OCI-LY1 (cell line): ENCODE results near the gene CD2.

Experiments
- H2AFZ ChIP-seq: fragments of 200-600 bp; sonication (generic), shearing (Covaris generic); 2 replicates; pipeline ENCODE4 v1.6.0; 2014; ENCODE audit warnings: antibody characterized with exemption, mild to moderate bottlenecking, low read length
- H3F3A ChIP-seq: fragments of 200-600 bp; sonication (generic), shearing (Covaris generic); 2 replicates; pipeline ENCODE4 v1.6.0; 2014; ENCODE audit warnings: mild to moderate bottlenecking, antibody characterized with exemption, low read length, moderate library complexity; ENCODE audit not compliant: insufficient read depth
- H3K27ac ChIP-seq: fragments of 200-600 bp; sonication (generic); 2 replicates; pipeline ENCODE4 v1.5.1; 2014; ENCODE audit warnings: low read length, mixed run types, mild to moderate bottlenecking, low read depth; ENCODE audit not compliant: poor library complexity, severe bottlenecking
- H3K27me3 ChIP-seq: fragments of 200-600 bp; sonication (generic); 2 replicates; pipeline ENCODE4 v1.6.0; 2014; ENCODE audit warnings: antibody characterized with exemption, mild to moderate bottlenecking, low read length, moderate library complexity; ENCODE audit not compliant: insufficient read depth
- H3K36me3 ChIP-seq: fragments of 200-600 bp; sonication (generic); 2 replicates; pipeline ENCODE4 v1.6.1; 2014; ENCODE audit warnings: mild to moderate bottlenecking, antibody characterized with exemption, low read length, moderate library complexity, mixed read lengths; ENCODE audit not compliant: insufficient read depth
- H3K4me1 ChIP-seq: fragments of 200-600 bp; sonication (generic); 2 replicates; pipeline ENCODE4 v1.5.1; 2014; ENCODE audit warnings: mild to moderate bottlenecking, low read length, moderate library complexity; ENCODE audit not compliant: insufficient read depth, severe bottlenecking
- H3K4me2 ChIP-seq: fragments of 200-600 bp; sonication (generic), shearing (Covaris generic); 2 replicates; pipeline ENCODE4 v1.6.1; 2014; ENCODE audit warnings: low read length
- H3K4me3 ChIP-seq: fragments of 200-600 bp; sonication (generic); 2 replicates; pipeline ENCODE4 v1.5.1; 2014; ENCODE audit warnings: low read length, low read depth, mild to moderate bottlenecking, mixed read lengths; ENCODE audit not compliant: poor library complexity, severe bottlenecking
- H3K79me2 ChIP-seq: fragments of 200-600 bp; shearing (Covaris generic); 2 replicates; pipeline ENCODE4 v1.6.1; 2016; ENCODE audit warnings: mixed run types, low read length, mixed read lengths; ENCODE audit not compliant: insufficient read depth
- H3K9ac ChIP-seq: fragments of 200-600 bp; sonication (generic), shearing (Covaris generic); 2 replicates; pipeline ENCODE4 v1.6.1; 2014; ENCODE audit warnings: mild to moderate bottlenecking, low read length, mixed read lengths
- H3K9me2 ChIP-seq: fragments of 200-600 bp; sonication (generic), shearing (Covaris generic); 2 replicates; pipeline ENCODE4 v1.6.1; 2014; ENCODE audit warnings: low read depth, mild to moderate bottlenecking, low read length, mixed read lengths
- H3K9me3 ChIP-seq: fragments of 200-600 bp; shearing (Covaris generic); 2 replicates; pipeline ENCODE4 v1.6.1; 2014; ENCODE audit warnings: low read length, mixed read lengths
- H4K20me1 ChIP-seq: fragments of 200-600 bp; sonication (generic), shearing (Covaris generic); 2 replicates; pipeline ENCODE4 v1.6.0; 2016; ENCODE audit warnings: mild to moderate bottlenecking, low read length; ENCODE audit not compliant: insufficient read depth
- CTCF ChIP-seq: fragments of 200-600 bp; sonication (generic), shearing (Covaris generic); IDR thresholded peaks from 2 replicates; pipeline ENCODE4 v1.5.1; 2017; ENCODE audit warnings: mild to moderate bottlenecking, antibody characterized with exemption, low read length, moderate library complexity, mixed read lengths
- EZH2 ChIP-seq: fragments of 200-600 bp; sonication (generic), shearing (Covaris generic); IDR thresholded peaks from 2 replicates; pipeline ENCODE4 v1.8.0; 2017; ENCODE audit warnings: borderline replicate concordance, mixed run types, mild to moderate bottlenecking, antibody characterized with exemption, low read length, moderate library complexity, mixed read lengths

CD2 gene

GRCh38 chr1:116735246-116735645, 19.0 kb upstream of the CD2 start:
- Histone ChIP-seq H3K27ac (no peak overlapping the region), H3K4me2 (no peak overlapping the region), H3K4me3 (no peak overlapping the region), H3K4me1 (peaks cover 32% of the 10 kb centered on the region), H3F3A (no peaks in the 10 kb centered on the region), H3K36me3 (no peaks in the 10 kb centered on the region), H3K27me3 (no peaks in the 10 kb centered on the region), H3K79me2 (no peaks in the 10 kb centered on the region), H4K20me1 (no peaks in the 10 kb centered on the region), H2AFZ (no peak overlapping the region), H3K9ac (no peak overlapping the region), H3K9me2 (no peaks in the 10 kb centered on the region), H3K9me3 (no peaks in the 10 kb centered on the region)
- TF ChIP-seq EZH2 (no peak), CTCF (no peak)

GRCh38 chr1:116737020-116737854, 17.0 kb upstream of the CD2 start:
- H4K20me1 ChIP-seq, result no peaks in the 10 kb centered on the region
- peaks cover 32% of the 10 kb centered on the region for H3K4me1 ChIP-seq
- H3K27ac ChIP-seq, result peak overlapping the region; percentile 92
- H3K9me2 ChIP-seq, result no peaks in the 10 kb centered on the region
- H3K27me3 ChIP-seq, result no peaks in the 10 kb centered on the region
- H3K4me3 ChIP-seq, result no peak overlapping the region
- no peaks in the 10 kb centered on the region for H3K9me3 ChIP-seq
- H3F3A ChIP-seq, result no peaks in the 10 kb centered on the region
- H3K36me3 ChIP-seq, result no peaks in the 10 kb centered on the region
- no peak overlapping the region for H2AFZ ChIP-seq
- 0 out of 2 replicates have a peak overlapping the region, but pooled peaks have one; percentile 18 for H3K9ac ChIP-seq
- H3K4me2 ChIP-seq, result peak overlapping the region; percentile 37
- peak; percentile 96 for TF ChIP-seq CTCF
- TF ChIP-seq EZH2, result no peak
- H3K79me2 ChIP-seq, result no peaks in the 10 kb centered on the region

GRCh38 chr1:116737855-116738321, 16.3 kb upstream of the CD2 start:
- Histone ChIP-seq H3K9me2 (no peaks in the 10 kb centered on the region), H3K27me3 (no peaks in the 10 kb centered on the region), H3K36me3 (no peaks in the 10 kb centered on the region), H3K4me1 (peaks cover 32% of the 10 kb centered on the region), H3K27ac (peak overlapping the region; percentile 92), H3K9ac (peak overlapping the region; percentile 56), H3K4me3 (peak overlapping the region; percentile 6), H4K20me1 (no peaks in the 10 kb centered on the region), H2AFZ (peak overlapping the region; percentile 51; the same call in 1 of the 2 replicates), H3K9me3 (0 out of 2 replicates have a peak, but pooled peaks cover under 1% of the 10 kb centered on the region), H3K4me2 (peak overlapping the region; percentile 37), H3F3A (no peaks in the 10 kb centered on the region), H3K79me2 (no peaks in the 10 kb centered on the region)
- TF ChIP-seq EZH2, result no peak
- no peak for TF ChIP-seq CTCF
